Thoracic aorta (tissue), 2 donors: Measurements from ENCODE around the gene GJA8. TPM values are rescaled to one million over a fixed set of nuclear protein-coding genes. Genes with fewer than 3 reads are reported as not detected.

ENCODE experiments used
- ATAC-seq: fragments of 150-250 bp; one replicate; pipeline ENCODE4 v1.8.0; 2017; ENCODE audit warnings: low read depth; ENCODE audit not compliant: insufficient number of reproducible peaks, low FRiP score
- DNase-seq: peaks from one replicate; pipeline ENCODE4 v3.0.0-alpha.2; 2020; ENCODE audit warnings: low spot score
- H3K27ac ChIP-seq, 2 donors: fragments of 200-600 bp; sonication (generic); 1 replicate in 1 of 2; 2 replicates in 1 of 2; pipeline ENCODE4 v1.5.1; 2016; ENCODE audit warnings: mild to moderate bottlenecking in 2 of 2, moderate library complexity in 2 of 2
- H3K27me3 ChIP-seq: fragments of 200-600 bp; sonication (generic); replicated peaks from 2 replicates; pipeline ENCODE4 v1.6.0; 2016; ENCODE audit warnings: mild to moderate bottlenecking; ENCODE audit not compliant: insufficient read depth
- H3K36me3 ChIP-seq: fragments of 200-600 bp; sonication (generic); one replicate; pipeline ENCODE4 v1.5.1; 2016
- H3K4me1 ChIP-seq, 2 donors: fragments of 200-600 bp; sonication (generic); 1 replicate in 1 of 2; 2 replicates in 1 of 2; pipeline versions ENCODE4 v1.5.1 to v1.6.0; 2016; ENCODE audit warnings: low read depth in 2 of 2, mild to moderate bottlenecking in 1 of 2; ENCODE audit not compliant: control insufficient read depth in 1 of 2
- H3K4me3 ChIP-seq: fragments of 200-600 bp; sonication (generic); 2 replicates; pipeline ENCODE4 v1.5.1; 2016; ENCODE audit warnings: mild to moderate bottlenecking
- H3K9me3 ChIP-seq: fragments of 200-600 bp; sonication (generic); 2 replicates; pipeline ENCODE4 v1.5.1; 2016
- total RNA-seq, 2 donors: library from RNA; depleted of rRNA; stranded (reverse); fragments of >200 nt; gene quantifications; one replicate each; pipeline versions ENCODE4 v1.1.0 to v1.2.3, GENCODE V29; 2016
- TF ChIP-seq, protein P1 (sequence below): fragments of 200-600 bp; sonication (generic); IDR thresholded peaks from one replicate; pipeline ENCODE4 v1.5.1; 2019; ENCODE audit warnings: antibody characterized with exemption

GJA8 gene
- total RNA-seq, 2 donors from 2014 or later: not detected

DNA sequence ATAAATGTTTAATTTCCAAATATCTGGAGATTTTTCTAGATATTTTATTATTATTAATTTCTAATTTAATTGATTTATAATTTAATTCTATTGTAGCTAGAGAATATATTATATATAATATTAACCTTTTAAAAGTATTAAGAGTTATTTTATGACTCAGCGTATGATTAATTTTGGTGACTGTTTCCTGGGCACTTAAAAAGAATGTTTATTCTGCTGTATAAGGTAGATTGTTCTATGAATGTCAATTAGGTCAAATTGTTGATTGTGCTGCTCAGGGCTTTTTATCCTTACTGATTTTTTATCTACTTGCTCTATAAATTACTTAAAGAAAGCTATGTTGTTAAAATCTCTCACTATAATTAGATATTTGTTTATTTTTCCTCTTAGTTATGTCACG is 20.1 kb upstream of the GJA8 start:
- no peak overlapping the region for H3K4me3 ChIP-seq
- ATAC-seq (no peak), DNase-seq (no peak)
- no peak overlapping the region for H3K27ac ChIP-seq
- TF ChIP-seq, protein P1, sequence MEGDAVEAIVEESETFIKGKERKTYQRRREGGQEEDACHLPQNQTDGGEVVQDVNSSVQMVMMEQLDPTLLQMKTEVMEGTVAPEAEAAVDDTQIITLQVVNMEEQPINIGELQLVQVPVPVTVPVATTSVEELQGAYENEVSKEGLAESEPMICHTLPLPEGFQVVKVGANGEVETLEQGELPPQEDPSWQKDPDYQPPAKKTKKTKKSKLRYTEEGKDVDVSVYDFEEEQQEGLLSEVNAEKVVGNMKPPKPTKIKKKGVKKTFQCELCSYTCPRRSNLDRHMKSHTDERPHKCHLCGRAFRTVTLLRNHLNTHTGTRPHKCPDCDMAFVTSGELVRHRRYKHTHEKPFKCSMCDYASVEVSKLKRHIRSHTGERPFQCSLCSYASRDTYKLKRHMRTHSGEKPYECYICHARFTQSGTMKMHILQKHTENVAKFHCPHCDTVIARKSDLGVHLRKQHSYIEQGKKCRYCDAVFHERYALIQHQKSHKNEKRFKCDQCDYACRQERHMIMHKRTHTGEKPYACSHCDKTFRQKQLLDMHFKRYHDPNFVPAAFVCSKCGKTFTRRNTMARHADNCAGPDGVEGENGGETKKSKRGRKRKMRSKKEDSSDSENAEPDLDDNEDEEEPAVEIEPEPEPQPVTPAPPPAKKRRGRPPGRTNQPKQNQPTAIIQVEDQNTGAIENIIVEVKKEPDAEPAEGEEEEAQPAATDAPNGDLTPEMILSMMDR: no peak
- no peaks in the 10 kb centered on the region for H3K27me3 ChIP-seq
- no peaks in the 10 kb centered on the region for H3K9me3 ChIP-seq
- peaks cover 4 to 10% of the 10 kb centered on the region in 2 donors for H3K4me1 ChIP-seq
- H3K36me3 ChIP-seq: no peaks in the 10 kb centered on the region

DNA sequence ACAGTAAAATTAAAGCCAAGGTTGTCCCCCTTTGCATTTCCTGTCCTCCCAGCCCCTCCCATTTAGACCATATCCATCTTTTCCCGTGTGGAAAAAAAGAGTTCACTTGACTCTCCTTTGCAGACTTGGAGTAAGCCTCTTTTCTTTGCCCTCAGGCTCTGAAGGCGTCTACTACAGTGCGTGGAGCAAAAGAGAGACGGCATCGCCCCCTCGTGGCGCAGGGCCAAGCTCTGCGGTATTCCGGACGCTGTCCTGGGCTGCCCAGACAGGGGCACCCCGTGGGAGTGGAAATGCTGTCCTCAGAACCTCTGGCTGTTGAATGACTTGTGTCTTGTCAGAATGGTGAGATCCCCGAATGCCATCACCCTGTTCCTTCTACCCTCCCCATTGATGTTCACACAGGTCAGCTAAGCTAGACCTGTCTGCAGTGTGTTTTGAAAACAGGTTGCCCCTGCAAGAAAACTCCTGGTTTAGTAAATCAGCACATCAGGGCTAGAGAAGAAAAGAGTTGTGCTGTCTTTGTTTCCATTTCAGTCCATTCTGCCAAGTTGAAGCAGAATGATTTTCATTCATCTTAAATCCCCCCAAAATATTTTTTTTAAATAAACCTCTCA is 12.3 kb upstream of the GJA8 start:
- DNase-seq (no peak), ATAC-seq (no peak)
- no peak overlapping the region for H3K4me3 ChIP-seq
- H3K9me3 ChIP-seq: no peaks in the 10 kb centered on the region
- peaks cover 0 to 7% of the 10 kb centered on the region in 2 donors for H3K4me1 ChIP-seq
- H3K27me3 ChIP-seq: no peaks in the 10 kb centered on the region
- no peaks in the 10 kb centered on the region for H3K36me3 ChIP-seq
- TF ChIP-seq, protein P1: peak; percentile 46
- no peak overlapping the region for H3K27ac ChIP-seq

DNA sequence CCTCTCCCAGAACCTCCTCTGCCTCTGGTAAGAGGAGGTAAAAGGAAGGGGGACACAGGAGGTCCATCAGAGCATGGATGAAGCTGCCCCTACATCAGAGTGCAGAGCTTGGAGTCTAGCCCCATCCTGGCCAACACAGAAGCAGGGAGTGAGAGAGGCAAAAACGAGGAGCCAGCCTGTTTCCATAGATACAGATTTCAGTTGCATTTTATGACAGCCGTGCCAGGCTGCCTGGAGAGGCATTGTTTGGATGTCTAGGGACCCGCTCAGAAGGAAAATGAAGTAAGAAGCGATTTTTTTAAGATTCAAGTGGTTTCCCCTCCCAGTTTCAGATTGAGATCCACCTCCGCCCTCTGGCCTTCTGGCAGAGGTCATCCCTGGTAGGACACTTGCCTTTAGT is 11.5 kb upstream of the GJA8 start:
- no peaks in the 10 kb centered on the region for H3K36me3 ChIP-seq
- H3K4me3 ChIP-seq: no peak overlapping the region
- no peaks in the 10 kb centered on the region for H3K27me3 ChIP-seq
- DNase-seq (no peak), ATAC-seq (no peak)
- H3K4me1 ChIP-seq: peaks cover 0 to 7% of the 10 kb centered on the region in 2 donors
- TF ChIP-seq, protein P1: no peak
- H3K27ac ChIP-seq: no peak overlapping the region
- H3K9me3 ChIP-seq: no peaks in the 10 kb centered on the region

DNA sequence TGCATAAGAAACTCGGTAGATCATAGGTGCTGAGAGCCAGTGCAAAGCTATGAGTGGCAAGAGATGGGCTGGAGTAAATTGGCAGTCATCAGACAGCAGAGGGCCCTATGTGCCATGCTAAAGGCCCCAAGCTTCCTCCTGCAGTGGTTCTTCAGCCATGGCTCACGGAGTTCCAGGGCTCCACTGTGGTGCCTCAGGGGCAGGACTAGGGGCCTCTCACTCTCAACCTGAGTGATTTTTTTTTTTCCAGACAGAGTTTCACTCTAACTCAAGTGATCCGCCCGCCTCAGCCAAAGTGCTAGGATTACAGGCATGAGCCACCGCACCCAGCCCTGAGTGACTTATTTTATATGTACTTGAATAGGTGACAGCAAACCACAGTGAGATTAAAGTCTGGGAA is 10.4 kb upstream of the GJA8 start:
- Histone ChIP-seq H3K4me3 (no peak overlapping the region), H3K4me1 (peaks cover 0 to 7% of the 10 kb centered on the region in 2 donors), H3K36me3 (no peaks in the 10 kb centered on the region), H3K27ac (no peak overlapping the region), H3K27me3 (no peaks in the 10 kb centered on the region), H3K9me3 (no peaks in the 10 kb centered on the region)
- DNase-seq (no peak), ATAC-seq (no peak)
- TF ChIP-seq, protein P1: no peak

DNA sequence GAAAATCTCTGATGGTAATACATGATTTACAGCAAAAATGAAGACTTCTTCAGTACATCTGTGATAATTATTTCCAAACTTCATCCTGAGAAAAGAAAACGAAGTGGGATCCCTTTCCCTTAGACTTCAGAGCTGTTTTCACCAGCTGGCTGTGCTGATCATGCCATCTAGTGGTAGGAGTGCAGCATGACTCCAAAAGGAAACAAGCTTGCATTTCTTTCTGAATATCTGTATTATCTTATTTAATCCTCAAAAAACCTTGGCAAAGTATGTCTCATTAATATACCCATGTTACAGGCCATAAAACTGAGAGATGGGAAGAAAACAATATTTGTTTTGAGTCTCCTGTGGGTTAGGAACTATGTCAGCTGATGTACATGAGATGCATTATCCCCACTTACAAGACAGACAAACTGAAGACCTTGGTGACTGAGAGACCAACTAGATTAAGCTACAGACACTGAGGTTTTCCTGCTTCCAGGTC is 9.8 kb upstream of the GJA8 start:
- DNase-seq: no peak
- Histone ChIP-seq H3K27ac (no peak overlapping the region), H3K4me1 (peaks cover 0 to 7% of the 10 kb centered on the region in 2 donors), H3K36me3 (no peaks in the 10 kb centered on the region), H3K27me3 (no peaks in the 10 kb centered on the region), H3K9me3 (no peaks in the 10 kb centered on the region), H3K4me3 (no peak overlapping the region)
- TF ChIP-seq, protein P1: peak; percentile 95
- no peak for ATAC-seq
